ENCODE data around the gene ZNF605. TPM values are rescaled to one million over a fixed set of nuclear protein-coding genes. Genes with fewer than 3 reads are reported as not detected.

Gene ZNF605
- total RNA-seq, 1 donor from 2014 or later, result 28.8 TPM

DNA sequence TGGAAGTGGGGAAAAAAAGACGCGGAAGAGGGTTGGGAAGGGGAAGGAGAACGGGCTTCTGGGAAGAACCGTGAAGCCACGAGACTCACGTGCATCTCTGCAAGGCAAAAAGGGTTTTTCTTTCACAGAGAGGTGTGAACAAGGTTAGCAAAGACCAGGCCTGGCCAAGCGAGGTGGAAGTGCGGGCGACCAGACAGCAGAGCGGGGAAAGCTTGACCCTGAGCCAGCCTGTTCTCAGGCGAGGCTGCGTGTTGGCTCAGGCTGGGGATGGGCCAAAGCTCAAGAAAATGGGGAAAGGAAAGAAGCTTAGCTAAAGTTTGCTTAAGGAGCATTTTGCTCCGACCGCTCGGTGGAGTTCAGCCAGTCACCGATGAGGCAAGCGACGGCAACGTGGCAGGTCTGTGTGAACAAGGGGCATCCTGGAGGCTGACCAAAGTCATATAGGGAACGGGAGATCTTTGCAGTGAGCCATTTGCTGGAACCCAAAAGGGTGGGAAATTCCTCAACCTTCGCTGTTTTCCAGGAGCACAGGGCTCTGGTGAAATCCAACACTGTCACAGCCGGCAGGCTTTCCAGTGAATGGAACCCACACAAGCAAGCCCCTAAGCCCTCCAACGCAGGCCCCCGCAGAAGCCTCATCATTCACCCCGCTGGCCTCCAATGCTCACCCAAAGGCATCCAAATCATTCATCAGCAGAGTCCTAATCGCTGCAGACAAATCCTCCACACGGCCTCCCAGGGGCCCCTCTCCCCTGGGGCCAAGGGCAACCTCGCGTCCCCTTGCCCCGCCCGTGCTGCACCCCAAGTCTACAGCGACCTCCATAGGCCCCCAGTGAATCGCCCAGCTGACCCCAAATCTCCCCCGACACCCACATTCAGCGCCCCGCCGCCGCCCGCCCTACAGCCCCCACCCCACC lies 754 bp downstream of the ZNF605 start:
- no peak for DNase-seq (ENCODE audit: low spot score, unreplicated experiment)
- H3K27ac Mint-ChIP-seq, result peak overlapping the region; percentile 92
- H3K4me3 Mint-ChIP-seq (ENCODE audit: low read depth), result peak overlapping the region; percentile 92
- H3K27me3 Mint-ChIP-seq, result no peaks in the 10 kb centered on the region
- H3K36me3 Mint-ChIP-seq (ENCODE audit: insufficient read depth), result peaks cover 35% of the 10 kb centered on the region
- peaks cover 29% of the 10 kb centered on the region for H3K9me3 Mint-ChIP-seq (ENCODE audit: low read depth)
- H3K4me1 Mint-ChIP-seq (ENCODE audit: low read depth), result peaks cover 13% of the 10 kb centered on the region
- TF ChIP-seq, protein P1, sequence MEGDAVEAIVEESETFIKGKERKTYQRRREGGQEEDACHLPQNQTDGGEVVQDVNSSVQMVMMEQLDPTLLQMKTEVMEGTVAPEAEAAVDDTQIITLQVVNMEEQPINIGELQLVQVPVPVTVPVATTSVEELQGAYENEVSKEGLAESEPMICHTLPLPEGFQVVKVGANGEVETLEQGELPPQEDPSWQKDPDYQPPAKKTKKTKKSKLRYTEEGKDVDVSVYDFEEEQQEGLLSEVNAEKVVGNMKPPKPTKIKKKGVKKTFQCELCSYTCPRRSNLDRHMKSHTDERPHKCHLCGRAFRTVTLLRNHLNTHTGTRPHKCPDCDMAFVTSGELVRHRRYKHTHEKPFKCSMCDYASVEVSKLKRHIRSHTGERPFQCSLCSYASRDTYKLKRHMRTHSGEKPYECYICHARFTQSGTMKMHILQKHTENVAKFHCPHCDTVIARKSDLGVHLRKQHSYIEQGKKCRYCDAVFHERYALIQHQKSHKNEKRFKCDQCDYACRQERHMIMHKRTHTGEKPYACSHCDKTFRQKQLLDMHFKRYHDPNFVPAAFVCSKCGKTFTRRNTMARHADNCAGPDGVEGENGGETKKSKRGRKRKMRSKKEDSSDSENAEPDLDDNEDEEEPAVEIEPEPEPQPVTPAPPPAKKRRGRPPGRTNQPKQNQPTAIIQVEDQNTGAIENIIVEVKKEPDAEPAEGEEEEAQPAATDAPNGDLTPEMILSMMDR (IDR thresholded peaks at IDR 0.05; ENCODE audit: unreplicated experiment), result no peak

- Mint-ChIP-seq H3K4me3 (ENCODE audit: low read depth) (peak overlapping the region; percentile 92), H3K27me3 (no peaks in the 10 kb centered on the region), H3K36me3 (ENCODE audit: insufficient read depth) (peaks cover 35% of the 10 kb centered on the region), H3K27ac (peak overlapping the region; percentile 92), H3K4me1 (ENCODE audit: low read depth) (peaks cover 13% of the 10 kb centered on the region), H3K9me3 (ENCODE audit: low read depth) (peaks cover 26% of the 10 kb centered on the region)
- TF ChIP-seq, protein P1 (IDR thresholded peaks at IDR 0.05; ENCODE audit: unreplicated experiment), result no peak
- no peak for DNase-seq (ENCODE audit: low spot score, unreplicated experiment)
These were observed 1.5 kb downstream of the ZNF605 start for GRCh38 chr12:132954471-132955048.

DNA sequence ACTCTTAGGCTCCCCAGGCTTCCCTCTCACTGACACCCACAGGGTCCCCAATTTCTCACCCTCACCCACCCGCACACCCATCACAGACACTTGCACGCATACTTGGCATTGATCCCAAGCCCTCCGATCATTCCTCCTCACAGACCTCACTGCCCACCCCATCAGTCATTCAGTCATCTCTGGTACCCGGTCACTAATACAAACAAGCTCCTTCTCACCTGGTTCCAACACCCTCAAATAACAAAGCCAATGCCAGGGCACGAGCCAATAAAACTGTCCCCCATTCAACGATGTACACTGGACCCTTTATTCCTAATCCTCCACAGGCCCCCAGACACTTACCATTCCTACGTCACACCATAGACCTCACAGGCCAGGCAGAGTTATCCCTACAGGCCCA lies 2.3 kb downstream of the ZNF605 start:
- peaks cover 13% of the 10 kb centered on the region for H3K4me1 Mint-ChIP-seq (ENCODE audit: low read depth)
- H3K4me3 Mint-ChIP-seq (ENCODE audit: low read depth), result peak overlapping the region; percentile 29
- peaks cover 41% of the 10 kb centered on the region for H3K36me3 Mint-ChIP-seq (ENCODE audit: insufficient read depth)
- H3K9me3 Mint-ChIP-seq (ENCODE audit: low read depth), result peaks cover 28% of the 10 kb centered on the region
- TF ChIP-seq, protein P1 (IDR thresholded peaks at IDR 0.05; ENCODE audit: unreplicated experiment), result no peak
- no peaks in the 10 kb centered on the region for H3K27me3 Mint-ChIP-seq
- H3K27ac Mint-ChIP-seq, result peak overlapping the region; percentile 93
- no peak for DNase-seq (ENCODE audit: low spot score, unreplicated experiment)

- TF ChIP-seq, protein P1 (IDR thresholded peaks at IDR 0.05; ENCODE audit: unreplicated experiment), result no peak
- H3K4me1 Mint-ChIP-seq (ENCODE audit: low read depth), result peaks cover 13% of the 10 kb centered on the region
- H3K9me3 Mint-ChIP-seq (ENCODE audit: low read depth), result peaks cover 32% of the 10 kb centered on the region
- no peak for DNase-seq (ENCODE audit: low spot score, unreplicated experiment)
- H3K36me3 Mint-ChIP-seq (ENCODE audit: insufficient read depth), result peaks cover 47% of the 10 kb centered on the region
- peak overlapping the region; percentile 80 for H3K27ac Mint-ChIP-seq
- no peak overlapping the region for H3K4me3 Mint-ChIP-seq (ENCODE audit: low read depth)
- H3K27me3 Mint-ChIP-seq, result no peaks in the 10 kb centered on the region
These were observed 3.0 kb downstream of the ZNF605 start for GRCh38 chr12:132953163-132953425.

GRCh38 chr12:132952371-132953162 lies 3.5 kb downstream of the ZNF605 start:
- Mint-ChIP-seq H3K27ac (peak overlapping the region; percentile 80), H3K27me3 (no peaks in the 10 kb centered on the region), H3K9me3 (ENCODE audit: low read depth) (peaks cover 36% of the 10 kb centered on the region), H3K4me3 (ENCODE audit: low read depth) (no peak overlapping the region), H3K36me3 (ENCODE audit: insufficient read depth) (peaks cover 51% of the 10 kb centered on the region), H3K4me1 (ENCODE audit: low read depth) (peaks cover 13% of the 10 kb centered on the region)
- TF ChIP-seq, protein P1 (IDR thresholded peaks at IDR 0.05; ENCODE audit: unreplicated experiment), result no peak
- DNase-seq (ENCODE audit: low spot score, unreplicated experiment), result no peak
